Measurements from ENCODE around the gene NECAB3.

Gene NECAB3

DNA sequence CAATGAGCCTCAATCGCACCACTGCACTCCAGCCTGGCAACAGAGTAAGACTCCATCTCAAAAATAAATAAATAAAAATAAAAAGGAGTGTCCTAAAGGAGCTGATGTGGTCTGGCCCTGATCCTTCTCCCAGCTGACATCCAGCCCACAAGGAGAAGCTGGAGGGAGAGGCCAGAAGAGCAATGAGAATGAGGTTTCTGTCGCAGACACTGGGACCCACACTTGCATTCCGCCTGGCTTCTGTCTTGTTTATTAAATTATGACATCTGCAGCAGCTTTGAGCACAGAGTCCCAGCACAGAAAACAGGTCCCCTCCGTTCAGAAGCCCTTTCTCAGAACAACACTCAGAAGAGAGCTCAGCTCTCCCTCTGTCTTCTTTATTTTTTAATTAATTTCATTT is 22.2 kb upstream of the NECAB3 start:
- DNase-seq: no peak

DNA sequence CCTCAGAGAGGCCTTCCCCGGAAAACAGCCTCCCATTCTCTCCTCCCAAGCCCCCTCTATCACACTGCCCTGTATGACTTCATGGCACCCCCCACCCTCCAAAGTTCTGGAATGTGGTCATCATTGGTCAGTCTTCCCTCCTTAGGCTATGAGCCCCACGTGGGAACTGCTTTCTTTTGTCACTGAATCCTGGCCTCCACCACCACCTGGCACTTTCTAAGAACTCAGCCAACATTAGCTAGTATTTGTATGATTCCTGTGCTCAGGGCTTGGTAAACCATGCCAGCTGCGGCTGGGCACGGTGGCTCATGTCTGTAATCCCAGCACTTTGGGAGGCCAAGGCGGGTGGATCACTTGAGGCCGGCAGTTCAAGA is 20.4 kb upstream of the NECAB3 start:
- no peak for DNase-seq

DNA sequence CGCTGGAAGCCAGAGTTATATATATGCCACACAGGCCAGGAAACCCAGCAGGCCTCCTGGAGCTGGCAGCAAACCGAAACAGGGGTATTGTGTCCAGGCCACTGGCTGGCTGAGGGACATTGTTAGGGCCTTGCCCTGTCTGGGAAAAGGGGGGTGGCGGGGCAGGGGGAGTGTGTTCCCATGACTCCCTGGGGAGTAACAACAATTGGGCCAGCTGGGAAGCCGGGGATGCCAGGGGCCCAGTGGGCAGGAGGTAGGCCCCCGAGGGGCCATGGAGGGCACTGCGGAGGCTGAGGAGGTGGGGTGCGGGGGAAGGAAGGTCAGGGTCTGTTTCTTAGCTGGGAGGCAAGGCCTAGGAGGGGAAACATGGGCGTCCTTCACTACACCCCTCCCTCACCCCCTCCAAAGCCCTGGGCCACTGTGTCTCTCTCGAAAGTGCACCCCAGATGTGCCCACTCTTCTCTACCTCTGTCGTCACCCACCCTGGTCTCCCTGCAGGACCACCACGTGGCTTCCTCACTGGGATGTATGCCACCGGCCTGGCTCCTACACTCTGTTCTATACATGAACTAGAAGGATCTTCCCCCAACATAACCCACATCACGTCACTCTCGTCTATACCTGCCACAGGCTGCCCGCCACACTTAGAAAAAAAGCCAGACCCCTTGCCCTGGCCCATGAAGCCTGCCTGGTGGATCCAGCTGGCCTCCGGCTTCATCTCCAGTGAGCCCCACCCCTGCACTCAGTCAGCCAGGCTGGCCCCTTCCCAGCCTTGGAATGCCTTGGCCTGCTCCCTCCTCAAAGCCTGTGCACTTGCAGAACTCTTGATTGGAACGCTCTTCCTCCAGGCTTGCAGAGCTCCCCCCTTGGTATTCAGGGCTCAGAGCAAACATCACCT is 19.8 kb upstream of the NECAB3 start:
- DNase-seq: no peak

DNA sequence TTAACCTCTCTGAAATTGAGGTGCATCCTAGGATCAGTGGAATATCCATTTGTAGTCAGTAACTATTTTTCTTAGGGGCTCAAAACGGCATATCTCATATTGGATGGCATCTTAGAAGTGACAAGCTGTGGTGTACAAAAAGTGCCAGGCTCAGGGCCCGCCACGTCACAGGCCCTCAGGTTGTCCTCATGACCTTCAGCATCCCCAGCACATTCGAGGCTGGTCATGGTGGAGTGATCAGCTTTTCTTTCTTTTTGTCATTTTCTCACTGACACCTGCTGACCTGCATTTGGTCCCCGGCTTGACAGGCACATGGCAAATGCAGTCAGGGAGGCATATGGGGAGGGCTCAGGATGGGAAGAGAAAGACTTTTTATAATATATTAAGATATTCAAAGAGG is 19.1 kb upstream of the NECAB3 start:
- DNase-seq: no peak

DNA sequence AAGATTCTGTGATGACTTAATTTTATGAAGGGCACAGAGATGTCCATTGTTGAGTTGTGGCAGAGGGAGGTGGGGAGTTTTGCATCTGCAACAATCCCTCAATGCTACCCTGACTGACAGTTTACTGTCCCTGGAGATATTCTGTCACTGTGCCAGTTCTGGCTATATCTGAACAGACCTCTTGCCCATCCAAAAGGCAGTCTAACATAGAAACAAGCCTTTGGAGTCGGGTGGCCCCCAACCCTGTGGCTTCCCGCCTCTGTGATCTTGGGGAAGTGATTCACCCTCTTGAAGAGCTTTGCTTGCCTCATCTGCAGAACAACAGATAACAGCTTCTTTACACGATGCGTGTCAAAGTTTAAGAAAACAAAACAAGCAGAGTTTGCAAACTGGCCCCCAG is 15.7 kb upstream of the NECAB3 start:
- DNase-seq: no peak

DNA sequence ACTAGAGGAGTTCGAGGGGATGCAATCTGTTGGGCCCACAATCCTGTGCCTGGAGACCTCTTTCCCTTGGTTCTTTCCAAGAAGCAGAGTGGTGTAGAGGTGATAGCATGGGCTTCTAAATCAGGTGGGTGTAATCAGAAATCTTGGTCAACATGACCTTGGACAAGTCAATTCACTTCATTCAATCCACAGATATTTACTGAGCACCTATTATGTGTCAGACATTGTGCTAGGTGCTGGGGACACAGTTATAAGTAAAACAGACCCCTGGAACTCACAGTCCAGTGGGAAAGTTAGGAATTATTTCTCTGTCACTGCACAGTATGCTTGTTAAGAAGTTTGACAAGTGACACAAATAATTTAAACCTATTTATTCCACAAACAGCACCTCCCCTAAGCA is 15.3 kb upstream of the NECAB3 start:
- DNase-seq: no peak

DNA sequence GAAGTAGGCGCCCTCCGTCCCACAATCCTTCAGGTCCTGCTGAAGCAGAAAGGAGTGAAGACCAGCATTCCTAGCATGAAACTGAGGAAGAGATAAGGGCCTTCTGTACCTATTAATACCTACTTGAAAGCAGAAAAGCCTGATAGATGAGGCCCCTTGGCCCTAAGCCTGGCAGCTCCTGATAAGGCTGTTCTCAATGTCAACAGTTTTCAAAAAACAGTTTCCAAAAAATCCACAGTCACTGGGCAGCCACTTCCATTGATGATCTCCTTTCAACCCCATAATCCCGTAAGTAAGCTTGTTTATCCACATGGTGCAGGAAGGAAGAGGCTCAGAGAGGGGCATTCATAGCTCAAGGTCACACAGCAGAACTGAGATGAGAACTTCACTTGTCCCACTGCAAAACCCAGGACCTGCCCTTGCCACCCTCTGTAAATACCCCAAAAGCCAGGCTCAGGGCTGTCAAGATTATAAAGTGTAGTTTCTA is 14.8 kb upstream of the NECAB3 start:
- no peak for DNase-seq

DNA sequence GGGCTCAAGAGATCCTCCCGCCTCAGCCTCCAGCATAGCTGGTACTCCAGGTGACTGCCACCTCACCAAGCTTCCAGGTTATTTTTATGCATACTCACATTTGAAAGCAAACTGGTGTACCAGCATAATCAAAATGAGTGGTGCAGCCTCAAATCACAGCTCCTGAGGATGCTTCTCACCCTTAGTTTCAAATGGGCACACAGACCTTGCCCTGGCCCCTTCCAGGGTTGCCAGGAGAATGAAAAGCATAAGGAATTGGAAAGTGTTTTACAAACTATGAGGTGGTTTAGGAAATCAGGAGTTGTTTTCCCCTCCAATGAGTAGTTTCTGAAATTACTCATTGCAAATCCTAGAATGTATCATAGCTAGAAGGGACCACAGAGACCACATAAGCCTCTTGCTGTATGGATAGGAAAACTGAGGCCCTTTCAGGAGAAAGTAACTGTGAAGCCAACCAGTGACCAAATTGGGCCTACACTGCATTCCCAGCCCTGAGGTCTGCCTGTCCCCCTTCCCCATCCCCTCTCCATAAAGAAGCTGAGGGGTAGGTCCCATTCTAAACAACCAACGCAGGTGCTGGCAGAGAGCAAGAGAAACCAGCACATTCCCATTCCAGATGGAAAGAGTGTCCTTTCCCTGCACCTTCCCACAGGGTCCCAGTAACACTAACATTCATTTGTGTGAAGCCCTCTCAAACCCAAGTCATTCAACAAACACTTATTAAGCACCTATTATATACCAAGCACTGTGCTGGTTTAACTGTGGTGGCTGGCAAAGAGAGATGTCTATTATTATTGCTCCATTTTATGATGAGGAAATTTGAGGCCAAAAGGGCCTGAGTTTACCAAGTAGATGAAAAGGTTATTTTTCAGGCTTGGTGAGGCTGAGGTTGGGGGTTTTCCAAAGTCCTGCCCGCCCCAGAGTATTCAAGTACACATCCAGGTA is 14.0 kb upstream of the NECAB3 start:
- no peak for DNase-seq

DNA sequence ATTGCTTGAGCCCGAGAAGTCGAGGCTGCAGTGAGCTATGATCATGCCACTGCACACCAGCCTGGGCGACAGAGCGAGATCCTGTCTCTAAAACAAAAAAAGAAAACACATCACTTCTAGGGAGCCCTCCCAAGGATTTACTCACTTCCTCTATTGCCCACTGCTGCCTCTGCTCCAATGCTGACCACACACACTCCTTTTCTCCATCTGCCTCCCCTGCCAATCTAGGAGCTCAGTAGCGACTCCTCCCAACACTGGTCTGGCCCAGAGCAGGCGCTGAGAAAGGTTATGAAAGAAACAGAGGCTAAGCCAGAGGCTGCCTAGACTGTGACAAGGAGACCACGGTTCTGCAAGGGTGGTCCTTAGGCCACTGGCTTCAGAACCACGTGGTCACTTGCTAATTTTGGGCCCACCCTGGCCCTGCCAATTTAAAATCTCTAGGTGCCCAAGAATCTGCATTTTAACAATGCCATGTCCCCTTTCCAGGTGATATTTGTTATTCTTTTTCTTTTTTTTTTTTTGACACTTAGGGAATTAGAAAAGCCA is 13.2 kb upstream of the NECAB3 start:
- DNase-seq: no peak

DNA sequence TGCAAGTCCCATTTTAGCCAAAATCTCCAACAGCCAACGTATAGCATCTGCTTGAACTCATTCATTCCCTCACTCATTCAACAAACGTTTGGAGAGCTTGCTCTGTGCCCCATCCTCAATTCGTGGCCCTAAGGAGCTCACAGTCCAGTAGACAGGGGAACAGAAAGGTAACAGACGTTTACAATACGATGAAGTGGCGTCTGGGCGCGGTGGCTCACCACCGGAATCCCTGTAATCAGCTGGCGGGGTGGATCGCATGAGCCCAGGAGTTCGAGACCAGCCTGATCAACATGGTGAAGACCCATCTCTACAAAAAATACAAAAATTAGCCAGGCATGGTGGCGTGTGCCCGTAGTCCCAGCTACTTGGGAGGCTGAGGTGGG is 12.7 kb upstream of the NECAB3 start:
- DNase-seq: no peak

DNA sequence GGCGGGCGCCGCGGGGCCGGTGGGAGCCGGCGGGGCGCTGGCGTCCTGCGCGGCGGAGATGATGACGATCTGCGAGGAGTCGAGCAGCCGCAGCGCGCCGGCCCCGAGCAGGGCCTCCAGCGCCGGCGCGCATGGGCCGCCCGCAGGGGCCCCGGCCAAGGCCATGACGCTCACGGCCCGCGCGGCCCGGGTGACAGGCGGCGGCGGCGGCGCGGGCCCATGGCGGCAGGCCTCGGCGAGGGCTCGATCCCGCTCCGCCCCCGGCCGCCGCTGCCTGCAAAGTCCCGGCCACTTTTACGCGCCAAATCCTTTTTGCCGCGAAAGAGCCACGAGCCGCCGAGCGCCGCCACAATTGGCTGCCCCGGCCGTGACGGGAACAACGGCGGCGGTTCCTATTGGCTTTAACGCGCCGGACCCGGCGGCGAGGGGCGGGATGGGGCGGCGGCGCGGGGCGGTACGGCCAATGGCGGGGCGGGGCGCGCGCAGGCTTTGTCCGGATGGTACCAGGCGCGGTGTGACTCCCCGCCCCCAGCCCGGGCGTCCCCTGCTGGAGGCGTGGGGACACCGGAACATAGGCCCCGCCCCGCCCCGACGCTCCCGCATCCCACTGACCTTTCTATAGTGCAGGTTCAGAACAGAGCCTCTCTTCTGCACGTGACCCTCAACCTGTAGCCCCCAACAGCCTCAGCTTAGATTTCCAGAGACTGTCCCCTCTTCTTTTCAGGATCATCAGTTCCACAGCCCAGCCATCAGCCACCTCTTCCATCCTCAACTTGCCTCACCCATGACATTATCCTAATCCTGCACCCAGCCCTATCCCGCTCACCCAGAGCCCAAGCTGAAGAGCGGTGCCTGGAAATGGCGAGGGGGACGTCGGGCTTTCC is 12.1 kb upstream of the NECAB3 start, which contains the start of gene E2F1:
Gene E2F1 (minus strand): TSS at position 286 of the 884 bp plus-strand sequence. CDS start 121 bp downstream, at position 165.
- peak; percentile 98 for DNase-seq

DNA sequence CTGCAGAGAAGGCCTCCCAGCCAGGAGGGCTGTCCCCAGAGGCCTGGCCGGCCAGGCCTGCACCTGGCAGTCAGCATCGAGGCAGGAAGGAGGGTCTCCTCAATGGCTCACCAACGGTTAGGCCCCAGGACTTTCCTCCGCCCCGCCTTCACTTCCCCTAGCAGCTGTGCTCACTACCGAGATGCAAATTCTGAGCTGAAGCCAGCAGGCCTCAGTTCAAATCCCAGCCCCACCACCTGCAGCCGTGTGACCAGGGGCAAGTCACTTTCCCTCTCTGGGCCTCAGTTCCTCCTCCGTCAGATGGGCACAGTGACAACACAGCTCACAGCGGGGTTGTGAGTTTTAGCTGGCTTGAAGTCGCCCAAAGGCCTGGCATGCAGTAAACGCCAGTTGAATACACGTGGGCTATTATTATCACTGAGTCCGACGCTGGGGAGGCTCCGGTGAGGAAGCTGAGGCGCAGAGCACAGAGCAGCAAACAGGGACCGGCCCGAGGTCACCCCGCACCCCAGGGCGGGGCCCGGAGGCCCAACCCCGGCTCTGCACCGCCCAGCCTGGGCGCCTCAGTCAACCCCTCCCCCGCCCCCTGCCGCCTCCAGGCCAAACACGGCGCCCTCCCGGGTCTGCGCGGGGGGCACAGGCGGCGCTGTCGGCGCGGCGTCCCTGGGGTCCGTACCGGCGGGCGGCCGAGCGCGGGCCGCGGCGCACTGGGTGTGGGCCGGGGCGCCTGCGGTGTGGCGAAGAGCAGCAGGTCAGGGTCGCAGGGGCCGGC is 11.3 kb upstream of the NECAB3 start:
- DNase-seq: peak; percentile 60

DNA sequence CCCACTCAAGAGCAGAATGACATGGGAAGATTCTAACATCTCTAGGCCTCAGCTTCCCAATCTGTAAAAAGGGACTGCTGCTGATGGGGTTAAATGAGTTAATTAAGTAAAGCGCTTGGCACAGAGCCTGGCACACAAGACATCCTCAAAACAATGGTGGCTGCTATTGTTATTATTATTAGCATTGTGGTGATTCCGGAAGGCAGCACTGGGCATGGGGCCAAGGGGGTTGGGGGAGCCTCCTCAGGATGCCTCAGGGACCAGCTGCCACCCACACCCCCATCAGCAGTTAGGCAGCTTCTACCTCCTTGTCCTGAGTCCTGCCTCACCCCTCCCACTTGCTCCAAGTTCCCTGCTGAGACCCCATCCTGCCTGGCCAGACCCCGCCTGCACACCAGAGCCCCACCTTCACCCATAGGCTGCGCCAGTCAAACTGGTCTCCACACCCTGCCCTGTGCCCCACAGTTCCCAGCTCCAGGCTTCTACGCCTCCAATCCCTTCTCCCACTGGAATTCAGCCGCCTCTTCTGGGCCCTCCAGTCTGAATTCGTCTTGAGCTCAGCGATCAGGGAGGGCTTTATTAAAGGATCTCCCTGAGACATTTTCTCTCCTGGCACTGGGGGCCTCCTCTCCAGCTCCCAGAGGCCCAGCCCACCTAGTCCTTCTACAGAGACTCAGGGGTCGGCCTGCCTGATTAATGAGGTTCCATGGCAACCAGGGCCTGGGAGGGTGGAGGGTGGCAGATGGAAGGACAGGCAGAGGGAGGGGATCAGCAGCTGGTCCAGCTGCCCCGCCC is 10.5 kb upstream of the NECAB3 start:
- peak; percentile 51 for DNase-seq

DNA sequence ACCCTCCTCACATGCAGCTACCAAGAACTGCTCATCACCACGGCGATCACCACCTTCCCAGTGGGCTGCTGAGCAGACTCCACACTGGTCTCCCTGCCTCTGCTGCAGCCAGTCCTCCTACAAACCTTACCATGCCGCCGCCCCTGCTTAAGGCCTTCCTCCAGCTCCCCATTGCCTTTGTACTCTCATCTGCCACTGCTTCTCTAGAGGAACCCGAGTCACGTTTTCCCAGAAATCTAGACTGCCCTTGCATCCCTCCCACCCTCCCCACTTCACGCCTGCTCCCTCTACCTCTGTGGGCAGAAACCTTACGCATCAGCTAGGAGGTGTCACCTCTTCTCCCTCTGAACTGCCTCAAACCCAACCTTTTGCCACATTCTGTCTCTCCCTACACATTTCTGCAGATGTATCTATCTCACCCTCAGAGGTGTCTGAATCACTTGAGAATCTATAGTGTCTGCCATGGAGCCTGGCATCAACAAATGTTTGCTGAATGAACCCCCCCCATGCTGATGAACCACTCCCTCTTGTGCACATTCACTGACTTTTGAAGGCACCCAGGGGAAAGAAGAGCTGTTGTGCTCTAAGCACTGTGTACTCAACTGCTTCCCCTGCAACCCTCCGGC is 7.6 kb upstream of the NECAB3 start:
- peak; percentile 11 for DNase-seq

DNA sequence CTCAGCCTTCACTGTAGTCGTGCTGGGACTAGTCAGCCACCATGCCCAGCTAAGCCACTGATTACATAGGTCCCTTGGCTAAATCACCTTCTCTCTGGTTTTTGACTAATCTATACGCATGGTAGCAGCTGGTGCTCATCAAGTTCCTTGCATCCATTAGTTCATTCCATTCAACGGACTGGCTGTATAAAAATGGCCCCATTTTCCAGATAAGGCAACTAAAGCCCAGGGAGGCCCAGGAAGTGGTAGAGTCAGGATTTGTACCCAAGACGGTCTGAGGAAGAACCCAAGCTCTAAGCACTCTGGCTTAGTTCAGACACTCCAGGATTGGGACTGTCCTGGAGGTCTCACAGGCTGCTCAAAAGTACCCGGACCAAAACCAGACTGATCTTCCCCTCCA is 7.1 kb upstream of the NECAB3 start:
- DNase-seq: no peak

DNA sequence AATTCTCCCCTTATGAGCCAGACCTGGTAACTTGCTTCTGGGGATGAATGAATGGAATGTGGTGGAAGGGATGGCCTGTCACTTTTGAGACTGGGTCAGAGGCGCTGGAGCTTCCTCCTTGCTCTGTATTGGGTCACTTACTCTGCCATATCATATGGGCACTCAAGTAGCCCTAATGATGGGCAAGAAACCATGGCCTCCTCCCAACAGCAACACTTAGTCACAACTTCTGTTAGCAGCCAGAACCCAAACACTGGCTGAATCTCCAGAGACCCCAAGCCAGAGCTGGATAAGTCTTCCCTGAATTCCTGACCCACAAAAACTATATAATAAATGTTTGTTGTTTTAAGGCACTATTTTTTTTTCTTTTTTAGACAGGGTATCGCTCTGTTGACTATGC is 6.5 kb upstream of the NECAB3 start:
- peak; percentile 14 for DNase-seq

DNA sequence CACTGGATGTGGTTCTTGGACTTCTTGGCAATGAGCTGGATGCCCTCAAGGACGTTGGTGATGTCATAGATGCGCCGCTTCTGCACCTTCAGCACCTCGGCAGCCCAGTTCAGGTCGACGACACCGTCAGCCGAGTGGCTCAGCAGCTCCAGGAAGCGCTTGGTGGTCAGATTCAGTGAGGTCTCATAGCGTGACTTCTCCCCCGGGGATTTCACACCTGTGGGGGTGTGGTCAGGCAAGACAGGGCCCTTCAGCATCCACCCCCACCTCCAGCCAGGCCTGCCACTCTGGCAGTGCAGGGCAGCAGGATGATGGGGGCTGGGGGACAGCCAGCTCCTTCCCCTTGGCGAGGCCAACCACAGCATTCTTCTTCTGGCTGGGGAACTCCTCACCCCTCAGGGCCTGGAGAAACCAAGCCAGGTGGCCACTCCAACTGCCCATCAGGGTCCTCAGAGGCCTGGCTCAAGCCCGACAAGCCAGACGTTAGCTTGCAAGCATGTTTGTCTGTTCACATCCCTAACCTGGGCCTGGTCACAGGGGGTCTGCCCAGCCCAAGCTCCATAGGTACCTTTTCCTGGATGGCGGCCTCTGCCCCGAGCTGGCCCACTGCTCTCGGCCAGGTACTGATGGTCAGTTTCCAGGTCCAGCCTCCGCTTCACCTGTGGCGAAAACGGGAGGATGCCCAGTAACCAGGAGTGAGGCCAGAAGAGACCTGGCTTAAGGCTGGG is 5.7 kb upstream of the NECAB3 start:
- DNase-seq: peak; percentile 20

DNA sequence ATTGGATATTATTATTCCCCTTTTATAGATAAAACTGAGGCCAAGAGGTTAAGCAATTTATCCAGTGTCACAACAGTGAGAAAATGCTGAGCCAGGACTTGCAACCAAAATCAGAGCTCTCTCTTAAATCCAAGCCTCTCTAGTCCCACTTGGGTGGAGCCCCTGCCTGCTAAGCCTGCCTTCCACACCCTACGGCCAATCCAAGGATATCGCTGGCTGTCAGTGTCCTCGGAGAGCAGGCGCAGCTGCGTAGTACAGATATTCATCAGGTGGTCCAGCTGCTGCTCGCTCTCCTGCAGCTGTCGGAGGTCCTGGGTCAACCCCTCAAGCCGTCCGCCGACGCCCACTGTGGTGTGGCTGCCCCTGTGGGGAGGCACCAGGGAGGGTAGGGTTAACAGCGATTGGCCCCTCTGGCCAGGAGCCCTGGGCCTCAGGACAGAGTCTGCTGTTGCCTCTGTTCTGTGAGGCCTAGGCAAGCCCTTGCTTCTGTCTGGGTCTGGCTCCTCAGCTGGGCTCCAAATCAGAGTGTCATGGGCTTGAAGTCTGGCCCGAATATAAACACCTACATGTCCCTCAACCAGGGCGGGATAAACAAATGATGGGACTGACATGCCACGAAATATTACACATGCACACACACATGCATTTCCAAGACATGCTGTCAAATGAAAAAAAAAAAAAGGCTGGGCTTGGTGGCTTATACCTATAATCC is 3.9 kb upstream of the NECAB3 start:
- peak; percentile 26 for DNase-seq

Data from 8988T (cell line).